GM21528 (cell line): ENCODE measurements around the gene VEGFD.

Experiments used
- ATAC-seq: cut with Tn5 transposase; IDR thresholded peaks from one replicate; pipeline ENCODE4 v1.9.1; 2021; ENCODE audit warnings: mild to moderate bottlenecking, moderate library complexity; ENCODE audit not compliant: unreplicated experiment, low FRiP score

VEGFD gene

DNA sequence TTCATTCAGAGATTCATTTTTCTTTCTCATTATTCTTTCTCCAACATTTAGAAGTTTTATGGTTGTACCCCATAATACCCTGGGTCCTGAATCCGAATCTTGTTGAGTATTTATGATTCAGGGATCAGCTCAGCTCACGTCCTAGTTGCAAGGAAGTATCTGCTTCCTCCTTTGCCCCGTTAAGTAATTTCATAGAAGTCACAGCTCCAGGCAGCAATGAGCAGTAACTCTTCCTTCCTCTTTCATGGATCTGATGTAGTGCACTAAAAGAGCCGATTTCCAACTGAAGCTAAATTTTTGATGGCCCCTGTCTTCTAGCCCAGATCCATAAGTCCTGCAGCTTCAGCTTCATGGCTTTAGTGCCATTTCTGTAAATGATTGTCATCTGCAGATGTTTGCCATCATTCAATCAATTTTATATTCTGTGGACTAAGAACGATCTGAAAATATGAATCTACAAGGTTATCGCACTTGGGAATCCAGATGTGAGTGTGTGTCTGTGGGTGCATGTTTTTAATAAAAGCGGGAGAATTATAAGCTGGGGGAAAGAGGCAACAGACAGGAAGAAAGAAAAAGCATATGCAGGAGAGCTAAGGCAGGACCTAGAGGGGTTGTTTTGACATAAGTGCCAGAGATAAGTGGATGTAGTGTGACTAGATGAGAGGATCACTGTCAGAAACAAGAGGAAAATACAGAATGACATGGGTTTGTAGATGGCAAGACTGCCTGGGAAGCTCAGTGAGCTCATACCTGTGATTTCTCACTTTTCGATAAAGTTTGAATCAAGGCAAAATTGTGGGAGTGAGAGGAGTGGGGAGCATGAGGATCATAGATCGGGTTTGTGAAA is 17.5 kb downstream of the VEGFD start:
- no peak for ATAC-seq

DNA sequence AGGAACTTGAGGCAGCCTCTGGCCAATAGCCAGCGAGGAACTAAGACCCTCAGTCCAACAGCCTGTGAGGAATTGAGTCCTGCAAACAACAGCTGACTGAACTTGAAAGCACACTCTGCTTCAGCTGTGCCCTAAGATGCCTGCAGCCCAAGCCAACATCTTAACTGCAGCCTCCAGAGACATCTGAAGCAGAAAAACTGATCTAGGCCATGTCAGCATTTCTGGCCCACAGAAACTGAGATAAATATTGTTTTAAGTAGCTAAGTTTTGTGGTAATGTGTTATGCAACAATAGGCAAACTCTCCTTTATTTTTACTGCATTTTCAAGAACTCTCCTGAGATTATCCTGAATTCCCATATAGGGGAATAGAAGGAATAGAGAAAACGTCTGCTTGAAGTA is 24.5 kb downstream of the VEGFD start:
- no peak for ATAC-seq

DNA sequence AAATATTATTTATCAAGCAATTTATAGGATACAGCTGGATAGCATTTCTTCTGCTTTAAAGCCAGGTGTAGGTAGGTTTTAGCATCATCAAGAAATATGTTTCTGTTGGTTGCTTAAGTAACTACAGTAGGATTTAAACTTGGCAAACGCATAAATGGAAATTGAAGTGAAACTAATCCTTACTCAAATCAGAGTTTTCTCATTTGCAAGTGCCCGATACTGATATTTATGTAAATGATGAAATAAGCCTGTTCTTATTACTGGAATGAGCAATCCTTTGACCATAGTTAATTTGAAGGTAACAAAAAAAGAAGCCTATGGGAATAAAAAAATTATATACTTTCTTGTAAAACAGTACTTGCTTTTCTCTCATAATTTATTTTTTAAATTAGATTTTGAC is 25.7 kb downstream of the VEGFD start:
- ATAC-seq: no peak

DNA sequence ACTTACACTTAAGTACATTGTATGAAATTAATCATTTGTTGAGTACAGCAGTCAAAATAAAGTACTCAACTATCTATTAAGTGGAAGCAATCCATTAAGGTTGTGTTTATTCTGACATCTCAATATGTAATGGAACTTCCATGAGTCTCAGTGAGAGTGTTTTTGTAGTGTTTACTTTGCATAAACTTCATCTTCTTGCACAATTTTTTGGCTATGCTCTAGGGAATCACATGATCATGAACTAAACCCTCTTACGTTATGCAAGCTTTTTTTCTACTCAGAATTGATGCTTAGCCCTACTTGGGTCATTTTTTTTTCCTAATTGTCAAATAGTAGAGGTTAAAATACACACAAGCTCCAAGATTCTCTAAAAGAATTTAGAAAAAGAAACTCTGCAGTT is 27.8 kb downstream of the VEGFD start:
- no peak for ATAC-seq

DNA sequence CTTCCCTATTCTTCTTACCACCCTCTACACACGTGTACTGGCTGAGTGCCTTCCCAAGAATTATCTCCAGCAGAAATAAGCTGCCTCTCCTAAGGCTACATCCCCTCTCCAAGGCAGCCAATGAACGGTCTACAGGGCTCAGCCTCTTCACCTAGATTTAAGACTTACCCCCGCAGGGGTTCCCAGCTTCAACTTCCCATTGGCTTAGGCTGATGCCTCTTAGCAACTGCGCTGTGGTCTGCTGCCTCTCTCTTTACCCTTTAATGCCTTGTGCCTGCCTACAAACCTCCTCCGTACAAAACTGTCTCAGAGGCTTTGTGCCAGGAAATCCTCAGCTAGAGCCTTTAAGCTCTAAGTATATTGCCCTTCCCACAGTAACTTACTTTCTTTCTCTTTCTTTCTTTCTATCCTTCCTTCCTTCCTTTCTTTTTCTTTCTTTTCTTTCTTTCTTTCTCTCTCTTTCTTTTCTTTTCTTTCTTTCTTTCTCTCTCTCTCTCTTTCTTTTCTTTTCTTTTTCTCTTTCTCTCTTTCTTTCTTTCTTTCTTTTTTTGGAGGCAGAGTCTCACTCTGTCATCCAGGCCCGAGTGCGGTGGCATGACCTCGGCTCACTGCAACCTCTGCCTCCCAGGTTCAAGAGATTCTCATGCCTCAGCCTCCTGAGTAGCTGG is 33.8 kb downstream of the VEGFD start:
- no peak for ATAC-seq

DNA sequence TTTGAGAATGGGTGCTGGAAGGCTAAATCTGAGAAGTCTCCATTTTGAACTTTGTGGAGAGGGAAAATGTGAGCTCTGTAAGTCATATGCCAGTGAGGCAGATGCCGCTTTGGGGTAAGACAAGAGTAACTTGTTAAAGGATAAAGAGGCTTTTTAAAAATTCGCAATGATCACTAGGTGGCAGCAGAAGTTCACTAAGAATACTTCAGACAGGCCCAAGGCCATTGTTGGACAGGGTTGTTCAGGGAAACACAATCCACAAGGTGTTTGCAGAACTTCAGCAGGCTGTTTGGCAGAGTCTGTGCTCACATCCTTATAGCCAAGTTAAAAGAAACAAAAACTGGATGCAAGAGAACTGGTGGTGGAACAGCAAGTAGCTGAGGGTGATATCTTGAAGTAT is 35.2 kb downstream of the VEGFD start:
- ATAC-seq: no peak

DNA sequence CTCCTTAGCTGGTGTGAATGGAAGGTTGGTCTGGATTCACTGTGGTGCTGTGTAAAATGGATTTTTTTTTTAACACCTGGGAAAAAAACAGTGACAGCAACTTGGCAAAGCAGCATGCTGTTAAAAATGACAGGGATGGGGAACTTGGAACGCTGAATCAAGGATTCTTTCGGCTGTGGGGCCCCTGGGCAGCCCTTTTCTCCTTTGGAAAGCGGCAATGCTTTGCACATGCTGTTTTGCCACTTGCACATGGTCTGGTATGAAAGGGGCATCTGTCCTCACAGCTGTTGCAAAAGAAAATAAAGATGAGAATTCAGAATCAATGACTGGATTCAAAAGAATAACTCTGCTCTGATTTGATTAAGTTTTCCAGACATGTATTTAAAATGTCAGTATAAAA is 38.2 kb downstream of the VEGFD start:
- no peak for ATAC-seq

DNA sequence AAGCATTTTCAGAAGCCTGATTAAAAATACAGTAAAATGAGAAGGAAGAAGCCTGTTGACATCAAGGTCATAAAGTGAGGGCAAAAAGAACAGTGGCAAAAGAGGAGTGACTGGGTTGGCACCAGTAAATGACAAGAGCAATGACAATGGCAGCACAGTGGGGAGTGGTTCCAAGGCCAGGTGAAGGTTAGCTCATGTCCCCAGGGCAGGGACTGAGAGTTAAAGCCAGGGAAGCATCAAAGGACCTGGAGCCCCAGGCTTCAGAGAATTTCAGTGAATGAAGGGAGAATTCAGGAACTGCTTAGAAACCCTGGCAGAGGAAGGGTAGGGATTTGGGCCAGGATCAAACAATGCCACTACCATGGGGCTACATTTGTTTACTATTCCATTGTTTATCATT is 40.1 kb downstream of the VEGFD start:
- ATAC-seq: no peak

DNA sequence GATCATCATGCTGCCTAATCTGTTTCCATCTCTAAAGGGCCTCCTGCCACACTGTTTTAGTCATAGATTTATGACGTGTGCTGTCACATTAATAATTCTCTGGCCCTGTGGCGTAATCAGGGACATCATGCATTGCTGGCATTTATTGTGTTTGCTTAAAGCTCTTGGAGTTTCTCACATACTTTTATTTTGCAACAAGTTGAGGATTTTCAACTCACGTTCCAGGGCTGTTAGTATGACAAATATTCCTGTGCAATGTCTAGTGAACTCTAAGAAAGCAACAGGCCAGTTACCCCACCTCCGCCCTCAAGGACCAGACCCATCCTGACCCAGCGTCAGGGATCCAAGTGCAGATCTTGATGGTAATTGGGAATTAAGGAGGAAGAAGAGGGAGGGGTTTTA is 41.1 kb downstream of the VEGFD start:
- ATAC-seq: no peak

DNA sequence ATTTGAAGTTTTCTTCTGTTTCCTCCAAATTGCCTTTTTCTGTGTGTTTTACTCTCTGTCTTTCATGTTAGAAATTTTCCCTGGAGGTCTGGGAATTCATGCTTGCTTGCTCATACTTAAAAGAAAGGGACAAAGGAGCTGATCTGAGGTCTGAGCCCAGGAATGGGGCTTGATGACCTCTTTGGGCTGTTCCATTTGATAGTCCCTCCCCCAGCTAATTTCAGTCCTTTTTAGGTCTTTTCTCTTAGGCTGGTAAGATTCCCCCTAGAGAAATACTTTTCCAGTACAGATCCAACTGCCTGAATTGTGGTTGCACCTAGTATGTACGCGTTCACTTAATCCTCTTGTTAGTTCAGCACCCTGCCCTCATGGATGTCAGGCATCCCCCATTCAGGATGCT is 43.3 kb downstream of the VEGFD start:
- ATAC-seq: no peak

DNA sequence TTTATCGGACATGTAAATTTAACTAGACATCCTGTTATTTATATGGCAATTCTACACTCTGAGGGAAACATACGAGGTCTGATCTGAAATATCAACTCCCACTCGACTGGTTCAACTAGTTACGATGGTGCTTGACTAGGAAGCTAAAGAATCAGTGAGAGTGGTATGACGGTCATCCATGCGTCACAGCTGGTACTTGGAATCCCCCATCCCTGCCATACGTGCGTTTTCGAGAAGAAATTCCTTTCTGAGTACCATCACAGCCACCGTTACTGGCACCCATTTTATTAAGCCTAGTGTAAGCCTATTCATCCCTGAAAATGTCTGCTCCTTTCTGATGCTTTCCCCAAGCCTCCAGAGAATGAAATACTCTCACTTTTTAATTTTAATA is 48.2 kb downstream of the VEGFD start:
- no peak for ATAC-seq

DNA sequence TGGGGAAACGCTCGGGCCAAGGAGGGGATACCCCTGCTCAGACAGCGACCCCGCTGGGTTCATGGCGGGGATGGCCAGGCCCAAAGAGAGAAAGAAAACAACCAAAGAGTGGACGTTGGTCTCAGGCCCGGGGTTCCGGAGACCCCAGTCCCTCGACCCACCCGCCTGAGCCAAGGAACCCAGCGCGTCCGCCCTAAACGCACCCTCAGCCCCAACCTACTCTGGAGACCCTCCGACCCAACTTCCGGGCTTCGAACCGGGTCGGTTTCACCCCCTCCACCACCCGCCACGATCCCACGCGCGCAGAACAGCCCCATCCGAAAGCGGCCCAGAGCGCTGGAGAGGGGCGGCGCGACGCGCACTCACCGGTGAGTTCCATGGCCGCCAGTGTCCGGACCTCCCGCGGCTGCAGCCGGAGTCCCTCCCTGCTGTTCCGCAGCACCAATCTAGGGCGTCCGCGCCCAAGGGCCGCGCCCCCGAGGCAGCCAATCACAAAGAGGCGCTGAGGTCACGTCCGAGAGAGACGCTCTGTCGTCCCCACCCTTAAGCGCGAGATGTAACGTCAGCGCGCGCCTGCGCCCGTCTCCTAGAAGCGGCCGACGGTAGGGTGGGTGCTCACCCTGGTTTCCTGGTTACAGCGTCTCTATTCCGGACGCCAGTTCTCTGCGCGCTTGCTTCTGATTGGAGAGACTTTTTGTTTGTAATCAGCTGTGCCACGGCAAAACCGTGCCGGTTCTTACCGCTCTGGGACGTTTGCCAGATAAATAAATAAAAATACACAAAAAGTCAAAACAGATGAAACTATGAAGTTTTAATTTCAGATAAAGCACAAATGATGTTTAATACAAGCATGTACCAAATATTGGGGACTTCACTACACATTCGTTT is 48.8 kb downstream of the VEGFD start, which contains the start of gene PIGA:
PIGA (minus strand) TSS at position 389 of the 888 bp plus-strand sequence. CDS start 3,593 bp downstream, outside the sequence.
- ATAC-seq: peak; percentile 100

DNA sequence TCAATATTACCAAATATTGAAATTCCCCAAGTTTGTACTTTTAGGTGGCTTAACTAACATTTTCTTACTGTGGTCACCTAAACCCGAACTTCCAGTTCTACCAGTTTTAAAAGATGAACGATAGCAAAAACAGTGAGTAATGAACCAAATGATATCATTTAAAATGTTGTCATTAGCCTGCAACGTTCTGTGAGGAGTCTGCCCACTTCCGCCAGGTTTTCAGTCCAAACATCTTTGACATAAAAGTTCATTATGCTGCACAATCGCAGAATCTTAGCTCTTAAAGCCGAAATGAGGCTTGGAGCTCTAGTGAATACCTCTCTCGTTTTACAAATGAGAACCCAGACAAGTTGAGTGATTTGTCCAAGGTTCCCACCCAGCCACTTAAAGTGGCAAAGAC is 49.7 kb downstream of the VEGFD start:
- ATAC-seq: no peak

DNA sequence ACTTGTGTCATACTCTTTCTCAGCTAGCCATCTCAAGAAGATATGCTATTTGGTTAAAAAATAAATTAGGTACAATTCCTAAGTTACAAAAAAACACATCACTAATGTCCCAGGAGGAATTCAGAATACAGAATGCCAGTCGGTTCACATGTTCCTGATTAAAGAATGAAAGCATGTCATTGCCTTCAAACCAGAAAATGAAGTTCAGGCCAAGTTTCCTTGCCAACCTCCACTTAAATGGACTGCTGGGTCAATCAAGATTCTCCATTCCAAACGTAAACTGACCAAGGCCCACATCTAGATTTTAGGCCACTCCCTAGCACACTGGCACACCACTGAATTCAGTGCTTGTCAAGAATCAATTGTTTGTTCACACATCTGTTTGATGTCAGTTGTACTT is 55.4 kb downstream of the VEGFD start:
- ATAC-seq: no peak

DNA sequence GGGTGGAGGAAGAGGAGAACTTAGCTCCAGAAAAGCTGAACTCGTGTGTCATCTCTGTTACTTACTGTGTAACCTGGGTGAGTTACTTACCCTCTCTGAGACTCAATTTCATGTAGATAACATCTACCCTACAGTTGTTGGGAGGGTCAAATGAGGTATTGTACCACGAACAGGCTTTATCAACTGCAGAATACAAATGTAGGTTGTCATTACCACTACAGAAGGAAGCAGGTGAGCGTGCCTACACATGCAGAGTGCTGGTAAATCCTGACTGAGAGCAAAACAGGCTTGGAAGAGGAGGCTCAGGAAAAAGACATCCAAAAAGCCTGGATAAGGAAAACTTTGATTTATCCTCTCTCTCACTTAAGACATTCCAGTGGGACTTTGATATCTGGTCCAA is 56.1 kb downstream of the VEGFD start:
- no peak for ATAC-seq

DNA sequence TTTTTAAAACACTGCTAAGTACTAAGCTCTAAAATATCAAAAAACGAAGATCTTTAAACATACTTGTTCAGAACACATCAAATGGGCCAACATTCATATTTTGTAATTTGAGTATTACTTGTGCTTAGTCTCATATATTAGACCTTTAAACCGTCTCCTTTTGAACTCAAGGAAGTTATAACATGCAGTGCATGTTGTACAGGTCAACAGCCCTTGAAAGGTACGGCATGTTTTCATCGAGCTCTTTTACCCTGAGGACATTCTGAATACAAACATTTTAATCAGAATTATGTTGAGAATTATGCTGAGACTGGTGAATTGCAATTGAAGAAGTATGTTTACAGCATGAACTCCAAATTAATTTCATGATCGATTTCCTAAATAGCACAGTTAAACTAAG is 61.7 kb downstream of the VEGFD start:
- no peak for ATAC-seq

DNA sequence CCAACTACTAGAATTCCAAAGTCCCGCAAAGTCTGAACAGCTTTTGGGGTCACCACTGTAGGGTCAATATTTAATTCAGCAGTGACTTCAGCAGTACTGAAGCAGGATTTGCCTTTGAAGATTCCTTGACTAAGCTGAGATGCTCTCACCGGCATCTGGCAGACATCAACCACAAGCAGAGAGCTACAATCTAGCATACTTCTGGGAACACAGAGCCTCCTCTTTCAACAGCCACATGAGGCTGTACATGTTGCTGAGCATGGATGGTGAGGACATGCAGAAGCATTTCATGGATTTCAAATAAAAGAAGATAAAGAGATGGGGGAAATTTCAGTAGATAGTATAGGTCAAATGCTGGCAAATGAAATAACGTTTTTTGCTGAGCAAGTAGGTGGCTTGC is 62.1 kb downstream of the VEGFD start:
- ATAC-seq: no peak

DNA sequence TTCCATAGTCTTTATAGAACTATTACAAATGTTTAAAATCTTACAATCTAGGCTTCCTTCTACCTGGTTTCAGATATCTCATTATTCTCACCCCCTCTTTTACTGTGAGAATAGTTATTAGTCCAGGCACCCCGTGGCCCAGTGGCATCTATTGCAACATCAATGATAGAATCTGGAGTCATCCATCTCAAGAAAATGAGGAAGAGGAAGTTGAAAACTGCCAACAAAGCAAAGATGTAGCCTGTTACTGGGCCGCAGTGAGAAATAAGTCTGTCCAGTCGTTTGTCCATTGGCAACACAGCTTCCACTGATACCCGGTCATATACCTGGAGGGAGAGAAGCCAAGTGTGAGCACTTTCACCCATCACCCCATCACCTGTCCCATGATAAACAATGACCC is 62.8 kb downstream of the VEGFD start:
- no peak for ATAC-seq

DNA sequence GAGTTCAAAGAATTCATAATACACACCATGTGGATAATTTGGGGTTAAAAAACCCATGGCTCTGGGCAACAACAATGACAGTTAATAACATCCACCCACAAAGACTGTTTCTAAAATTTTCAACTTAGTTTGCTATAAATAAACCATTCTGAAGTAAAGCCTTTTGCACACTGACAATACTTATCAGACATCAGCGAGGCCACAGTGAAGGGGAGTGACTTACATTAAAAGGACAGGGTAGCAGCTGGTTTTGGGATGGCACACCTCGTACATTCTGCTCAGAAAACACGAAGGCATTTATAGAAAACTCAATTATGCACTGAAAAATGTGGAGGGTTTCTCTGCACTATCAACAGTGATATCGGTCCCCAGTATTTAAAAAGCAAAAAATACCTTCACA is 63.9 kb downstream of the VEGFD start:
- no peak for ATAC-seq

DNA sequence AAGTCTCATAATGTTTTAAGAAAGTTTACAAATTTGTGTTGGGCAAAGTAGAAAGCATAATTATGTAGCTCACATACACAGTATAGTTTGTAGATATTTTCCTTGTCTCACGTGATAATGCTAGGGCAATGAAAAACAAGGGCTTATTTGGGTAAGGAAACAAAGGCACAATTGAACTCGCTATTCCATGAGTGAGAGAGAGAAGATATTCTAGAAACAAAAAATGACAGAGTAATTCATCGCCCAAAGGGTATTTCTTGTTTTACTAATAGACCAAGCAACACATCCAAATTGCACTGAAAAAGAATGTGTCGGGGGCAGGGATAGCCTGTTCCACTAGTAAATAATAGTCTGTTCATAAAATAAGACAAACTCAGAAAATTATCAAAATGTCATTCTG is 65.1 kb downstream of the VEGFD start:
- no peak for ATAC-seq

DNA sequence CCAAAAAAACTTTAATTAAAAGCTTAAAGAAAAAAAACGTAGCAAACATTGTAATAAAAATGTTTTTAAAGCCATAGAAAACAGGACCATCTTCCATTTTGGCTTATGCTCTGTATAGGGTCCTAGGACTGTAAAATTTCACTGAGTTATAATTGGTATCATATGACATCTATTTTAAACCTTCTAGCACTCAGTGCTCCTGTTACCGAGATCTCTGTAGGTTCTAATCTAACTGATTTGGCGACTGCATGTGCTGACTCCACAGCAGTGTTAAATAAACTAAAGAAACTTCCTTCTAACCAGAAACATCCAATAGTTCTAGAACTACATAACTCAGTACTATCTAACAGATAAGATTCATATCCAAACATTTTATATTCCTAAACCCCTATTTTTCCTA is 68.7 kb downstream of the VEGFD start, which contains the start of gene ASB11:
ASB11 (minus strand) TSS at position 132 of the 400 bp plus-strand sequence; CDS start at position 97, 35 bp downstream.
- no peak for ATAC-seq
